GM23338 (cell line): ENCODE measurements around the gene KCNT2. TPM values are rescaled to one million over a fixed set of nuclear protein-coding genes. Genes with fewer than 3 reads are reported as not detected.

Experiments
- ATAC-seq: fragments of 200-7000 bp; cut with Tn5 transposase; 3 replicates; pipeline ENCODE4 v1.9.1; 2020
- DNase-seq: peaks from one replicate; pipeline ENCODE4 v3.0.0-alpha.2; 2015; ENCODE audit warnings: low spot score
- H2AFZ ChIP-seq: fragments of 200-600 bp; sonication (generic); 2 replicates; pipeline ENCODE4 v1.8.0; 2016; ENCODE audit warnings: antibody characterized with exemption, mild to moderate bottlenecking, moderate library complexity
- H3F3A ChIP-seq: fragments of 200-600 bp; sonication (generic); replicated peaks from 2 replicates; pipeline ENCODE4 v1.8.0; 2017; ENCODE audit warnings: antibody characterized with exemption, mixed run types, low read depth
- H3K27ac ChIP-seq: fragments of 200-600 bp; sonication (generic); 2 replicates; pipeline ENCODE4 v1.6.1; 2016; ENCODE audit warnings: low read depth
- H3K27me3 ChIP-seq: fragments of 200-600 bp; sonication (generic); 2 replicates; pipeline ENCODE4 v1.8.0; 2016; ENCODE audit warnings: mild to moderate bottlenecking, mixed run types, moderate library complexity; ENCODE audit not compliant: insufficient read depth
- H3K36me3 ChIP-seq: fragments of 200-600 bp; sonication (generic); 2 replicates; pipeline ENCODE4 v1.8.0; 2016; ENCODE audit warnings: mild to moderate bottlenecking; ENCODE audit not compliant: insufficient read depth
- H3K4me1 ChIP-seq: fragments of 200-600 bp; sonication (generic); 2 replicates; pipeline ENCODE4 v1.8.0; 2016; ENCODE audit warnings: mild to moderate bottlenecking, moderate library complexity; ENCODE audit not compliant: insufficient read depth
- H3K4me2 ChIP-seq: fragments of 200-600 bp; sonication (generic); 2 replicates; pipeline ENCODE4 v1.7.1; 2017; ENCODE audit warnings: mixed run types
- H3K4me3 ChIP-seq: fragments of 200-600 bp; sonication (generic); 2 replicates; pipeline ENCODE4 v1.6.1; 2016; ENCODE audit warnings: mixed run types
- H3K79me2 ChIP-seq: fragments of 200-600 bp; sonication (generic); replicated peaks from 2 replicates; pipeline ENCODE4 v1.8.0; 2017; ENCODE audit warnings: mild to moderate bottlenecking; ENCODE audit not compliant: insufficient read depth
- H3K9me2 ChIP-seq: fragments of 200-600 bp; sonication (generic); 2 replicates; pipeline ENCODE4 v1.8.0; 2017; ENCODE audit not compliant: insufficient read depth
- H4K20me1 ChIP-seq: fragments of 200-600 bp; sonication (generic); replicated peaks from 2 replicates; pipeline ENCODE4 v1.8.0; 2017; ENCODE audit warnings: mild to moderate bottlenecking; ENCODE audit not compliant: insufficient read depth
- H3K27ac Mint-ChIP-seq: 2 replicates; pipeline ENCODE4 v1.8.0; 2020; ENCODE audit warnings: inconsistent platforms, mild to moderate bottlenecking, moderate library complexity, mixed read lengths
- H3K27me3 Mint-ChIP-seq: 3 replicates; pipeline ENCODE4 v1.8.0; 2022; ENCODE audit warnings: low read depth, mild to moderate bottlenecking, moderate library complexity, mixed read lengths, inconsistent platforms; ENCODE audit not compliant: insufficient read depth, poor library complexity
- H3K36me3 Mint-ChIP-seq: 3 replicates; pipeline ENCODE4 v1.8.0; 2021; ENCODE audit warnings: low read depth, mild to moderate bottlenecking, inconsistent platforms, moderate library complexity, mixed read lengths
- H3K4me1 Mint-ChIP-seq: 3 replicates; pipeline ENCODE4 v1.8.0; 2020; ENCODE audit warnings: mild to moderate bottlenecking, inconsistent platforms, mixed read lengths
- H3K4me3 Mint-ChIP-seq: 3 replicates; pipeline ENCODE4 v1.8.0; 2021; ENCODE audit warnings: moderate library complexity, mild to moderate bottlenecking, inconsistent platforms, mixed read lengths
- H3K9me3 Mint-ChIP-seq: 3 replicates; pipeline ENCODE4 v1.8.0; 2020; ENCODE audit warnings: moderate library complexity, mild to moderate bottlenecking, inconsistent platforms, mixed read lengths
- CREB1 ChIP-seq: fragments of 250-450 bp; sonication (Bioruptor Pico); IDR thresholded peaks from 2 replicates; pipeline ENCODE4 v1.5.0; 2020; ENCODE audit warnings: low read depth, mild to moderate bottlenecking, moderate library complexity
- CTCF ChIP-seq, 2 experiments: fragments of 200-600 bp in 1 of 2; sonication (generic) in 1 of 2; conservative IDR thresholded peaks; 2 replicates each; pipeline versions ENCODE4 v1.5.1 to v1.6.1; 2016 to 2017; ENCODE audit warnings: antibody characterized with exemption in 2 of 2, low read depth in 2 of 2, mild to moderate bottlenecking in 2 of 2, moderate library complexity in 1 of 2
- ETS1 ChIP-seq: IDR thresholded peaks from 2 replicates; pipeline ENCODE4 v1.6.1; 2016; ENCODE audit warnings: antibody characterized with exemption
- EZH2 ChIP-seq: fragments of 200-600 bp; sonication (generic); IDR thresholded peaks from one replicate; pipeline ENCODE4 v1.8.0; 2017; ENCODE audit warnings: antibody characterized with exemption, mild to moderate bottlenecking, low read depth; ENCODE audit not compliant: unreplicated experiment
- EZH2phosphoT487 ChIP-seq: fragments of 200-600 bp; sonication (generic); IDR thresholded peaks from one replicate; pipeline ENCODE4 v1.8.1; 2018; ENCODE audit warnings: antibody characterized with exemption; ENCODE audit not compliant: unreplicated experiment
- JUNB ChIP-seq: IDR thresholded peaks from one replicate; pipeline ENCODE4 v1.6.1; 2016; ENCODE audit warnings: antibody characterized with exemption; ENCODE audit not compliant: unreplicated experiment
- NANOG ChIP-seq: IDR thresholded peaks from 2 replicates; pipeline ENCODE4 v1.6.1; 2016; ENCODE audit warnings: antibody characterized with exemption, borderline replicate concordance
- POLR2AphosphoS5 ChIP-seq: IDR thresholded peaks from 2 replicates; pipeline ENCODE4 v1.6.1; 2016; ENCODE audit warnings: antibody characterized with exemption, low read depth
- STAT1 ChIP-seq: IDR thresholded peaks from one replicate; pipeline ENCODE4 v1.6.1; 2016; ENCODE audit warnings: antibody characterized with exemption; ENCODE audit not compliant: unreplicated experiment
- ZNF114 ChIP-seq: fragments of 250-450 bp; sonication (Bioruptor Pico); IDR thresholded peaks from 2 replicates; pipeline ENCODE4 v1.5.0; 2020; ENCODE audit warnings: mild to moderate bottlenecking, moderate library complexity
- ZNF331 ChIP-seq: fragments of 250-450 bp; sonication (Bioruptor Pico); IDR thresholded peaks from 2 replicates; pipeline ENCODE4 v1.5.0; 2020; ENCODE audit warnings: low read depth, mild to moderate bottlenecking, moderate library complexity
- polyA plus RNA-seq: library from polyadenylated mRNA; unstranded; fragments of >200 nt; fragmentation: Nextera tagmentation; extraction: Ambion mirVana; gene quantifications from 2 replicates; pipeline ENCODE4 v1.2.1, GENCODE V29; 2016
- total RNA-seq: library from RNA; depleted of rRNA; stranded (reverse); fragments of >200 nt; shearing (Covaris generic); gene quantifications from 2 replicates; pipeline ENCODE4 v1.2.3, GENCODE V29; 2014
- TF ChIP-seq, protein P1 (sequence below): IDR thresholded peaks from one replicate; pipeline ENCODE4 v1.6.1; 2018; ENCODE audit warnings: antibody characterized with exemption; ENCODE audit not compliant: unreplicated experiment

KCNT2 gene
- total and polyA plus RNA-seq, 2 experiments from 2014 or later = 5.4 to 13.4 TPM

GRCh38 chr1:196425513-196425912 lies 182.7 kb downstream of the KCNT2 start:
- Histone ChIP-seq H3K4me3 (no peak overlapping the region), H3K27me3 (no peaks in the 10 kb centered on the region), H3K9me2 (no peaks in the 10 kb centered on the region), H2AFZ (no peak overlapping the region), H3F3A (no peaks in the 10 kb centered on the region), H3K27ac (no peak overlapping the region), H4K20me1 (no peaks in the 10 kb centered on the region), H3K4me1 (no peaks in the 10 kb centered on the region), H3K79me2 (no peaks in the 10 kb centered on the region), H3K36me3 (no peaks in the 10 kb centered on the region), H3K4me2 (no peak overlapping the region)
- no peak overlapping the region for H3K27ac Mint-ChIP-seq
- DNase-seq = no peak
- H3K9me3 Mint-ChIP-seq = no peaks in the 10 kb centered on the region
- TF ChIP-seq CREB1 (CRISPR knock-in tag) (no peak), NANOG (no peak), ETS1 (no peak), ZNF331 (CRISPR knock-in tag) (no peak), CTCF (conservative IDR thresholded peaks at IDR 0.05; ENCODE audit: low read depth in 2 of 2) (0 out of 4 replicates have a peak, but pooled peaks of 1 of the 2 experiments have one; percentile 17), POLR2AphosphoS5 (no peak), STAT1 (no peak), EZH2 (no peak)
- TF ChIP-seq, protein P1, sequence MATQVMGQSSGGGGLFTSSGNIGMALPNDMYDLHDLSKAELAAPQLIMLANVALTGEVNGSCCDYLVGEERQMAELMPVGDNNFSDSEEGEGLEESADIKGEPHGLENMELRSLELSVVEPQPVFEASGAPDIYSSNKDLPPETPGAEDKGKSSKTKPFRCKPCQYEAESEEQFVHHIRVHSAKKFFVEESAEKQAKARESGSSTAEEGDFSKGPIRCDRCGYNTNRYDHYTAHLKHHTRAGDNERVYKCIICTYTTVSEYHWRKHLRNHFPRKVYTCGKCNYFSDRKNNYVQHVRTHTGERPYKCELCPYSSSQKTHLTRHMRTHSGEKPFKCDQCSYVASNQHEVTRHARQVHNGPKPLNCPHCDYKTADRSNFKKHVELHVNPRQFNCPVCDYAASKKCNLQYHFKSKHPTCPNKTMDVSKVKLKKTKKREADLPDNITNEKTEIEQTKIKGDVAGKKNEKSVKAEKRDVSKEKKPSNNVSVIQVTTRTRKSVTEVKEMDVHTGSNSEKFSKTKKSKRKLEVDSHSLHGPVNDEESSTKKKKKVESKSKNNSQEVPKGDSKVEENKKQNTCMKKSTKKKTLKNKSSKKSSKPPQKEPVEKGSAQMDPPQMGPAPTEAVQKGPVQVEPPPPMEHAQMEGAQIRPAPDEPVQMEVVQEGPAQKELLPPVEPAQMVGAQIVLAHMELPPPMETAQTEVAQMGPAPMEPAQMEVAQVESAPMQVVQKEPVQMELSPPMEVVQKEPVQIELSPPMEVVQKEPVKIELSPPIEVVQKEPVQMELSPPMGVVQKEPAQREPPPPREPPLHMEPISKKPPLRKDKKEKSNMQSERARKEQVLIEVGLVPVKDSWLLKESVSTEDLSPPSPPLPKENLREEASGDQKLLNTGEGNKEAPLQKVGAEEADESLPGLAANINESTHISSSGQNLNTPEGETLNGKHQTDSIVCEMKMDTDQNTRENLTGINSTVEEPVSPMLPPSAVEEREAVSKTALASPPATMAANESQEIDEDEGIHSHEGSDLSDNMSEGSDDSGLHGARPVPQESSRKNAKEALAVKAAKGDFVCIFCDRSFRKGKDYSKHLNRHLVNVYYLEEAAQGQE = no peak
- H3K36me3 Mint-ChIP-seq = peaks cover 2% of the 10 kb centered on the region; the same call in 2 of the 3 replicates
- H3K4me3 Mint-ChIP-seq = no peak overlapping the region
- H3K4me1 Mint-ChIP-seq = peaks cover 12% of the 10 kb centered on the region; the same call in 2 of the 3 replicates
- ATAC-seq = no peak
- H3K27me3 Mint-ChIP-seq = no peaks in the 10 kb centered on the region

GRCh38 chr1:196423612-196424011 lies 184.6 kb downstream of the KCNT2 start:
- Histone ChIP-seq H3F3A (no peaks in the 10 kb centered on the region), H3K79me2 (no peaks in the 10 kb centered on the region), H3K4me2 (no peak overlapping the region), H3K4me1 (no peaks in the 10 kb centered on the region), H3K27ac (no peak overlapping the region), H4K20me1 (no peaks in the 10 kb centered on the region), H3K27me3 (no peaks in the 10 kb centered on the region), H3K9me2 (no peaks in the 10 kb centered on the region), H3K4me3 (no peak overlapping the region), H2AFZ (no peak overlapping the region), H3K36me3 (no peaks in the 10 kb centered on the region)
- ATAC-seq (no peak), DNase-seq (no peak)
- Mint-ChIP-seq H3K27ac (no peak overlapping the region), H3K9me3 (no peaks in the 10 kb centered on the region; the same call in 2 of the 3 replicates), H3K36me3 (peaks cover 13% of the 10 kb centered on the region), H3K27me3 (no peaks in the 10 kb centered on the region), H3K4me3 (no peak overlapping the region), H3K4me1 (peaks cover 12% of the 10 kb centered on the region; the same call in 2 of the 3 replicates)
- TF ChIP-seq CTCF (conservative IDR thresholded peaks at IDR 0.05; ENCODE audit: low read depth in 2 of 2) (no peak), JUNB (no peak), CREB1 (CRISPR knock-in tag) (no peak), EZH2phosphoT487 (no peak), ZNF114 (CRISPR knock-in tag) (no peak), ZNF331 (CRISPR knock-in tag) (no peak), STAT1 (no peak), EZH2 (no peak)
- TF ChIP-seq, protein P1 = no peak
